ENCODE measurements around the gene FHL3. TPM values are rescaled to one million over a fixed set of nuclear protein-coding genes. Genes with fewer than 3 reads are reported as not detected.

FHL3 gene
- total and polyA plus RNA-seq, 8 donors, result 14.8 to 34.4 (median 17.8) TPM

GRCh38 chr1:38050397-38051078 lies 45.2 kb upstream of the FHL3 start:
- DNase-seq, result no peak
- ATAC-seq, result no peak
- intact Hi-C loops (cut with DNase I), result no loop called here

GRCh38 chr1:38047603-38048141 lies 42.4 kb upstream of the FHL3 start:
- intact Hi-C loops (cut with DNase I), result no loop called here
- DNase-seq (no peak), ATAC-seq (peak; percentile 51)
- no peak for TF ChIP-seq CTCF (IDR thresholded peaks at IDR 0.05)
- peak overlapping the region; percentile 61 to 64 for H3K4me3 ChIP-seq
- peaks cover 33 to 87% of the 10 kb centered on the region in 2 donors for H3K27me3 ChIP-seq
- H3K9me3 ChIP-seq, result no peaks in the 10 kb centered on the region
- peaks cover 7 to 36% of the 10 kb centered on the region in 2 donors for H3K4me1 ChIP-seq
- no peak overlapping the region for H3K27ac ChIP-seq
- no peaks in the 10 kb centered on the region for H3K36me3 ChIP-seq

More at GRCh38 chr1:38050397-38051078, 45.2 kb upstream of the FHL3 start:
- Histone ChIP-seq H3K4me3 (no peak overlapping the region), H3K27me3 (peaks cover 5 to 79% of the 10 kb centered on the region in 2 donors), H3K36me3 (no peaks in the 10 kb centered on the region), H3K27ac (no peak overlapping the region), H3K9me3 (no peaks in the 10 kb centered on the region), H3K4me1 (peaks cover under 1 to 20% of the 10 kb centered on the region in 2 donors)
- TF ChIP-seq CTCF (IDR thresholded peaks at IDR 0.05), result no peak

- H3K36me3 ChIP-seq, result no peaks in the 10 kb centered on the region
- DNase-seq (peak; percentile 72 to 93 (median 82)), ATAC-seq (peak; percentile 92)
- peaks cover 7 to 36% of the 10 kb centered on the region in 2 donors for H3K4me1 ChIP-seq
- no peak overlapping the region for H3K27ac ChIP-seq
- peaks cover 39 to 87% of the 10 kb centered on the region in 2 donors for H3K27me3 ChIP-seq
- H3K9me3 ChIP-seq, result no peaks in the 10 kb centered on the region
- intact Hi-C loops (cut with DNase I), result no loop called here
- H3K4me3 ChIP-seq, result peak overlapping the region; percentile 61 to 64
- TF ChIP-seq CTCF (IDR thresholded peaks at IDR 0.05), result no peak
These were observed 41.7 kb upstream of the FHL3 start for GRCh38 chr1:38046884-38047602.

GRCh38 chr1:38046333-38046883 lies 41.1 kb upstream of the FHL3 start, which contains the start of gene POU3F1:
Gene POU3F1, minus strand, starts transcription at chr1:38046793. Its CDS starts 50 bp downstream, at chr1:38046743.
- ATAC-seq (no peak), DNase-seq (peak in 1 of 4 donors; percentile 83)
- H3K27ac ChIP-seq, result no peak within 1 kb of the TSS
- H3K4me1 ChIP-seq, result peaks cover 7 to 36% of the 10 kb centered on the region in 2 donors
- intact Hi-C loops (cut with DNase I), result no loop called here
- H3K36me3 ChIP-seq, result no peaks in the 10 kb centered on the region
- H3K4me3 ChIP-seq, result peak within 1 kb of the TSS; percentile 61 to 64
- peaks cover 46 to 87% of the 10 kb centered on the region in 2 donors for H3K27me3 ChIP-seq
- no peak for TF ChIP-seq CTCF (IDR thresholded peaks at IDR 0.05)
- no peaks in the 10 kb centered on the region for H3K9me3 ChIP-seq

All from left lung (tissue), 10 donors.